GM12878 (cell line): ENCODE results near the gene AGTRAP. TPM values are rescaled to one million over a fixed set of nuclear protein-coding genes. Genes with fewer than 3 reads are reported as not detected.

Experiments used
- ATAC-seq: fragments of 200-7000 bp; cut with Tn5 transposase; 3 replicates; pipeline ENCODE4 v1.9.1; 2020; ENCODE audit warnings: mild to moderate bottlenecking, moderate library complexity
- BruUV-seq: library from RNA; stranded (reverse); fragments of 400-500 nt; replicated peaks from 2 replicates; lab custom pipeline; 2021; lab: Mats Ljungman, UMichigan
- CTCF ChIA-PET: fragments of 300-600 bp; sonication (Branson Sonifier 250); formaldehyde crosslinking; extraction: SDS; loops from one replicate; lab custom pipeline; 2021; ENCODE audit warnings: inconsistent platforms; lab: Yijun Ruan, JAX
- POLR2A ChIA-PET: fragments of 350-600 bp; formaldehyde crosslinking; extraction: SDS; loops from one replicate; lab custom pipeline; 2021; ENCODE audit warnings: inconsistent platforms; lab: Charles Lee
- RAD21 ChIA-PET: fragments of 300-600 bp; sonication (Branson Sonifier 250); formaldehyde crosslinking; loops from one replicate; lab custom pipeline; 2023; ENCODE audit warnings: antibody characterized with exemption; ENCODE audit not compliant: unreplicated experiment; lab: Charles Lee
- SMC1A ChIA-PET: fragments of 300-600 bp; sonication (Branson Sonifier 250); formaldehyde crosslinking; loops from one replicate; lab custom pipeline; 2023; ENCODE audit not compliant: unreplicated experiment, uncharacterized antibody; lab: Charles Lee
- DNase-seq: peaks from one replicate; pipeline ENCODE4 v3.0.0-alpha.2; 2011; ENCODE audit warnings: low read depth, low spot score
- FAIRE-seq: peaks from 3 replicates; lab custom pipeline; 2011; peaks lifted over from hg19 to GRCh38; lab: Jason Lieb, UNC
- H2AFZ ChIP-seq: 2 replicates; pipeline ENCODE4 v1.6.0; 2011; ENCODE audit warnings: low read depth, low read length, control low read depth; ENCODE audit not compliant: control insufficient read depth
- H3K27ac ChIP-seq: 2 replicates; pipeline ENCODE4 v1.5.1; 2011; ENCODE audit warnings: control low read depth; ENCODE audit not compliant: control insufficient read depth, insufficient read depth
- H3K27me3 ChIP-seq, 2 experiments: replicated peaks in 1 of 2; 2 replicates each; pipeline versions ENCODE4 v1.6.0 to v1.6.1; 2011; ENCODE audit warnings: low read length in 1 of 2; ENCODE audit not compliant: control insufficient read depth in 2 of 2, insufficient read depth in 2 of 2
- H3K36me3 ChIP-seq, 2 experiments: 2 replicates each; pipeline ENCODE4 v1.5.1; 2011; ENCODE audit warnings: low read length in 1 of 2; ENCODE audit not compliant: control insufficient read depth in 2 of 2, insufficient read depth in 2 of 2
- H3K4me1 ChIP-seq: 2 replicates; pipeline ENCODE4 v1.6.1; 2011; ENCODE audit warnings: mild to moderate bottlenecking, low read length, moderate library complexity, mixed read lengths; ENCODE audit not compliant: control insufficient read depth, insufficient read depth
- H3K4me2 ChIP-seq: 2 replicates; pipeline ENCODE4 v1.6.0; 2011; ENCODE audit warnings: control low read depth; ENCODE audit not compliant: control insufficient read depth, insufficient read depth
- H3K4me3 ChIP-seq: fragments of 200-600 bp; sonication (generic); 2 replicates; pipeline ENCODE4 v1.5.1; 2016
- H3K79me2 ChIP-seq: 2 replicates; pipeline ENCODE4 v1.6.0; 2011; ENCODE audit warnings: low read length; ENCODE audit not compliant: control insufficient read depth, insufficient read depth
- H3K9ac ChIP-seq: 2 replicates; pipeline ENCODE4 v1.8.0; 2011; ENCODE audit warnings: low read length, control low read depth, mixed read lengths; ENCODE audit not compliant: control insufficient read depth, insufficient read depth
- H3K9me3 ChIP-seq: replicated peaks from 3 replicates; pipeline ENCODE4 v1.5.1; 2011; ENCODE audit warnings: mild to moderate bottlenecking, low read length; ENCODE audit not compliant: control insufficient read depth, insufficient read depth
- H4K20me1 ChIP-seq: 2 replicates; pipeline ENCODE4 v1.6.0; 2011; ENCODE audit not compliant: control insufficient read depth, insufficient read depth
- ATF2 ChIP-seq: IDR thresholded peaks from 2 replicates; pipeline ENCODE4 v1.6.1; 2012; ENCODE audit warnings: low read length, inconsistent platforms
- CHD4 ChIP-seq: fragments of 200-600 bp; sonication (generic); IDR thresholded peaks from 2 replicates; pipeline ENCODE4 v1.6.1; 2016; ENCODE audit warnings: mild to moderate bottlenecking
- CUX1 ChIP-seq: IDR thresholded peaks from 2 replicates; pipeline ENCODE4 v1.6.1; 2012; ENCODE audit warnings: improper control_type of control experiment, low read depth, low read length; ENCODE audit not compliant: insufficient replicate concordance
- FOXK2 ChIP-seq: fragments of 450-650 bp; IDR thresholded peaks from 2 replicates; pipeline ENCODE4 v1.6.1; 2017; ENCODE audit warnings: mild to moderate bottlenecking, moderate library complexity
- HDGF ChIP-seq: fragments of 450-650 bp; IDR thresholded peaks from 2 replicates; pipeline ENCODE4 v1.6.1; 2016; ENCODE audit warnings: antibody characterized with exemption
- HSF1 ChIP-seq: fragments of 150-350 bp; IDR thresholded peaks from 2 replicates; pipeline ENCODE4 v1.6.1; 2014; ENCODE audit warnings: mild to moderate bottlenecking, low read depth, low read length
- IRF5 ChIP-seq: fragments of 450-650 bp; IDR thresholded peaks from 2 replicates; pipeline ENCODE4 v1.6.1; 2017; ENCODE audit warnings: borderline replicate concordance
- MTA2 ChIP-seq: fragments of 450-650 bp; IDR thresholded peaks from 2 replicates; pipeline ENCODE4 v1.6.1; 2016; ENCODE audit warnings: low read depth, mild to moderate bottlenecking, moderate library complexity
- MYC ChIP-seq: IDR thresholded peaks from 2 replicates; pipeline ENCODE4 v1.6.1; 2011; ENCODE audit warnings: mild to moderate bottlenecking, low read length, moderate library complexity, inconsistent platforms; ENCODE audit not compliant: insufficient read depth, insufficient replicate concordance, insufficient read length, severe bottlenecking
- POLR2AphosphoS5 ChIP-seq: IDR thresholded peaks from 2 replicates; pipeline ENCODE4 v1.6.1; 2011; ENCODE audit warnings: mild to moderate bottlenecking, low read length, inconsistent platforms
- RAD51 ChIP-seq: fragments of 450-650 bp; IDR thresholded peaks from 2 replicates; pipeline ENCODE4 v1.6.1; 2016; ENCODE audit warnings: moderate library complexity, mild to moderate bottlenecking, inconsistent platforms
- RBBP5 ChIP-seq: fragments of 200-600 bp; sonication (generic); conservative IDR thresholded peaks from 2 replicates; pipeline ENCODE4 v1.6.1; 2016
- SUPT20H ChIP-seq: IDR thresholded peaks from 2 replicates; pipeline ENCODE4 v1.6.1; 2011; ENCODE audit warnings: low read depth, mild to moderate bottlenecking, low read length, moderate library complexity, borderline replicate concordance; ENCODE audit not compliant: control insufficient read depth
- SUZ12 ChIP-seq: fragments of 200-600 bp; sonication (generic); IDR thresholded peaks from one replicate; pipeline ENCODE4 v1.6.1; 2018; ENCODE audit warnings: antibody characterized with exemption, mild to moderate bottlenecking; ENCODE audit not compliant: unreplicated experiment
- TBL1XR1 ChIP-seq: IDR thresholded peaks from 2 replicates; pipeline ENCODE4 v1.6.1; 2012; ENCODE audit warnings: low read depth, low read length, improper control_type of control experiment
- YY1 ChIP-seq: IDR thresholded peaks from 2 replicates; pipeline ENCODE4 v1.6.1; 2011; ENCODE audit warnings: low read depth, mild to moderate bottlenecking, low read length
- ZNF274 ChIP-seq: IDR thresholded peaks from one replicate; pipeline ENCODE4 v1.8.0; 2011; ENCODE audit not compliant: insufficient read length, insufficient read depth
- WGBS: methylation state at CpG from one replicate; pipeline ENCODE4 v1.1.6; 2016; ENCODE audit warnings: low lambda C conversion rate; ENCODE audit not compliant: insufficient replicate concordance, insufficient coverage; ENCODE audit errors: missing lambda C conversion rate; 5-methylcytosine and 5-hydroxymethylcytosine counted together
- in situ Hi-C: fragments of 300-500 bp; cut with MboI; formaldehyde crosslinking; loops from 9 replicates; pipeline ENCODE4 v1.14.3; 2018; ENCODE audit warnings: mixed read lengths
- intact Hi-C: fragments of 100-400 bp; cut with micrococcal nuclease; formaldehyde crosslinking; loops from one replicate; pipeline ENCODE4 v1.14.2; 2022; ENCODE audit not compliant: unreplicated experiment
- polyA plus RNA-seq, 11 experiments: library from polyadenylated mRNA; depleted of rRNA in 4 of 11; unstranded in 6 of 11; stranded (reverse) in 5 of 11; fragments of >200 nt; fragmentation: Nextera tagmentation in 4 of 11; fragmentation: Illumina TruSeq in 1 of 11; extraction: Ambion mirVana in 4 of 11; extraction: Trizol in 1 of 11; gene quantifications; 1 replicate in 1 of 11; 2 replicates in 10 of 11; pipeline versions ENCODE4 v1.2.1 to v1.2.3, GENCODE V29; 2011 to 2016; ENCODE audit warnings: inconsistent platforms in 2 of 11, missing spikeins in 2 of 11, low read depth in 1 of 11
- total RNA-seq, 4 experiments: library from RNA; depleted of rRNA in 3 of 4; stranded (reverse); fragments of >200 nt in 3 of 4; fragmentation: Illumina TruSeq in 1 of 4; extraction: Trizol in 1 of 4; gene quantifications; 2 replicates each; pipeline versions ENCODE4 v1.2.1 to v1.2.3, GENCODE V29; 2013 to 2021

The AGTRAP gene
- total and polyA plus RNA-seq, 10 of the 15 experiments (the other 5 are each of a cell fraction or from before 2014, with no cell fraction given): 3.0 to 17.4 (median 10.2) TPM

- H4K20me1 ChIP-seq: no peaks in the 10 kb centered on the region
- in situ Hi-C loops: no loop called here
- FAIRE-seq (no peak), ATAC-seq (no peak), DNase-seq (no peak)
- no peaks in the 10 kb centered on the region for H3K27me3 ChIP-seq
- CTCF ChIA-PET: no interaction called here
- H3K27ac ChIP-seq: no peak overlapping the region
- no peaks in the 10 kb centered on the region for H3K36me3 ChIP-seq
- H3K4me2 ChIP-seq: no peak overlapping the region
- intact Hi-C loops: no loop called here
- TF ChIP-seq HSF1 (no peak), SUZ12 (no peak), ZNF274 (no peak), IRF5 (no peak), HDGF (no peak), RAD51 (no peak), SUPT20H (no peak), FOXK2 (no peak), YY1 (no peak), CHD4 (no peak), MYC (no peak), ATF2 (no peak), TBL1XR1 (no peak), MTA2 (no peak), POLR2AphosphoS5 (no peak), RBBP5 (no peak), CUX1 (no peak)
- RAD21 ChIA-PET: no interaction called here
- 40% methylated on average over 4 of the region's 4 CpGs for WGBS
- H3K79me2 ChIP-seq: no peaks in the 10 kb centered on the region
- no peak overlapping the region for H3K9ac ChIP-seq
- 0 out of 2 replicates have a peak, but pooled peaks cover 4% of the 10 kb centered on the region for H3K4me1 ChIP-seq
- BruUV-seq: no TSS peak
- H3K4me3 ChIP-seq: no peak overlapping the region
- SMC1A ChIA-PET: no interaction called here
- POLR2A ChIA-PET: no interaction called here
- H3K9me3 ChIP-seq: no peaks in the 10 kb centered on the region
- H2AFZ ChIP-seq: no peak overlapping the region
These were observed 33.3 kb downstream of the AGTRAP start for GRCh38 chr1:11769274-11769673.
